ENCODE measurements around the gene SUPT4H1. TPM values are rescaled to one million over a fixed set of nuclear protein-coding genes. Genes with fewer than 3 reads are reported as not detected.
"Not testable (repeated sequence)": the region's sequence is repeated elsewhere in the genome, so short reads cannot be mapped to it uniquely, and the experiment has no call there.

The SUPT4H1 gene
- total RNA-seq, 1 experiment from 2014 or later = 100.0 TPM

GRCh38 chr17:58344047-58344790 is 7.8 kb downstream of the SUPT4H1 start:
- intact Hi-C loops (cut with micrococcal nuclease) = no loop called here
- Histone ChIP-seq H4K20me1 (ENCODE audit: low read length) (no peaks in the 10 kb centered on the region), H3F3A (ENCODE audit: low read length, unreplicated experiment) (no peaks in the 10 kb centered on the region), H3K4me3 (ENCODE audit: low read length) (no peak overlapping the region), H3K36me3 (ENCODE audit: low read depth, low read length) (peaks cover 52% of the 10 kb centered on the region), H3K9me2 (replicated peaks; ENCODE audit: low read length) (no peaks in the 10 kb centered on the region), H3K79me2 (ENCODE audit: low read length) (no peaks in the 10 kb centered on the region), H3K27ac (ENCODE audit: low read length) (no peak overlapping the region), H3K9me3 (ENCODE audit: low read length) (no peaks in the 10 kb centered on the region), H3K4me2 (ENCODE audit: low read length) (no peak overlapping the region), H2AFZ (ENCODE audit: low read length) (no peak overlapping the region), H3K27me3 (ENCODE audit: low read length) (no peaks in the 10 kb centered on the region), H3K4me1 (ENCODE audit: insufficient read depth, low read length) (no peaks in the 10 kb centered on the region), H3K9ac (ENCODE audit: low read length) (no peak overlapping the region)
- ChIA-PET POLR2A (ENCODE audit: unreplicated experiment) (interaction anchor here (0.6 kb wide), 1 partner anchor 71 kb away, joined by 5 read pairs; no protein-coding TSS in a partner anchor), CTCF (interaction anchor here (0.9 to 1.2 kb wide), 2 partner anchors 73 kb away, joined by 3 to 4 read pairs; partner anchors contain the start of gene RNF43)
- TF ChIP-seq EZH2phosphoT487 (IDR thresholded peaks at IDR 0.05; ENCODE audit: borderline replicate concordance, low read length) = no peak
- no peak for TF ChIP-seq EZH2 (IDR thresholded peaks at IDR 0.05; ENCODE audit: low read length, unreplicated experiment)
- TF ChIP-seq CTCF (conservative IDR thresholded peaks at IDR 0.05; ENCODE audit: low read depth, low read length) = no peak
- ATAC-seq (peak; percentile 23), DNase-seq (no peak)
- no TSS peak for BruUV-seq (replicated peaks)

GRCh38 chr17:58343131-58343530 is 8.9 kb downstream of the SUPT4H1 start:
- no peak overlapping the region for H3K4me2 ChIP-seq (ENCODE audit: low read length)
- H3K27me3 ChIP-seq (ENCODE audit: low read length) = no peaks in the 10 kb centered on the region
- TF ChIP-seq CTCF (conservative IDR thresholded peaks at IDR 0.05; ENCODE audit: low read depth, low read length) (no peak), EZH2 (IDR thresholded peaks at IDR 0.05; ENCODE audit: low read length, unreplicated experiment) (no peak), EZH2phosphoT487 (IDR thresholded peaks at IDR 0.05; ENCODE audit: borderline replicate concordance, low read length) (no peak)
- DNase-seq = no peak
- H3K9me3 ChIP-seq (ENCODE audit: low read length) = no peaks in the 10 kb centered on the region
- H3K4me3 ChIP-seq (ENCODE audit: low read length) = no peak overlapping the region
- ChIA-PET POLR2A (ENCODE audit: unreplicated experiment) (interaction anchor here (0.6 kb wide), 1 partner anchor 9 kb away, joined by 3 read pairs; the partner anchor contains the start of gene SUPT4H1), CTCF (interaction anchor here (0.9 kb wide), 1 partner anchor 74 kb away, joined by 3 read pairs; the partner anchor contains the start of gene RNF43)
- ATAC-seq = no peak
- no peaks in the 10 kb centered on the region for H3K9me2 ChIP-seq (replicated peaks; ENCODE audit: low read length)
- intact Hi-C loops (cut with micrococcal nuclease) = no loop called here
- H3K79me2 ChIP-seq (ENCODE audit: low read length) = no peaks in the 10 kb centered on the region
- no peaks in the 10 kb centered on the region for H3K4me1 ChIP-seq (ENCODE audit: insufficient read depth, low read length)
- H3K36me3 ChIP-seq (ENCODE audit: low read depth, low read length) = peaks cover 42% of the 10 kb centered on the region
- no peak overlapping the region for H2AFZ ChIP-seq (ENCODE audit: low read length)
- no peak overlapping the region for H3K9ac ChIP-seq (ENCODE audit: low read length)
- H4K20me1 ChIP-seq (ENCODE audit: low read length) = no peaks in the 10 kb centered on the region
- no TSS peak for BruUV-seq (replicated peaks)
- no peak overlapping the region for H3K27ac ChIP-seq (ENCODE audit: low read length)
- H3F3A ChIP-seq (ENCODE audit: low read length, unreplicated experiment) = no peaks in the 10 kb centered on the region

GRCh38 chr17:58341861-58342475 is 10.0 kb downstream of the SUPT4H1 start:
- no peaks in the 10 kb centered on the region for H3K27me3 ChIP-seq (ENCODE audit: low read length)
- H3K79me2 ChIP-seq (ENCODE audit: low read length) = no peaks in the 10 kb centered on the region
- H4K20me1 ChIP-seq (ENCODE audit: low read length) = no peaks in the 10 kb centered on the region
- BruUV-seq (replicated peaks) = no TSS peak
- H3K4me2 ChIP-seq (ENCODE audit: low read length) = no peak overlapping the region
- H3K4me3 ChIP-seq (ENCODE audit: low read length) = no peak overlapping the region
- H3K36me3 ChIP-seq (ENCODE audit: low read depth, low read length) = peaks cover 30% of the 10 kb centered on the region
- H3K9ac ChIP-seq (ENCODE audit: low read length) = no peak overlapping the region
- H3K4me1 ChIP-seq (ENCODE audit: insufficient read depth, low read length) = no peaks in the 10 kb centered on the region
- ChIA-PET CTCF (no interaction called here), POLR2A (ENCODE audit: unreplicated experiment) (no interaction called here)
- no peaks in the 10 kb centered on the region for H3F3A ChIP-seq (ENCODE audit: low read length, unreplicated experiment)
- H3K9me2 ChIP-seq (replicated peaks; ENCODE audit: low read length) = no peaks in the 10 kb centered on the region
- TF ChIP-seq EZH2 (IDR thresholded peaks at IDR 0.05; ENCODE audit: low read length, unreplicated experiment) = no peak
- TF ChIP-seq CTCF (conservative IDR thresholded peaks at IDR 0.05; ENCODE audit: low read depth, low read length) = no peak
- no peak for TF ChIP-seq EZH2phosphoT487 (IDR thresholded peaks at IDR 0.05; ENCODE audit: borderline replicate concordance, low read length)
- DNase-seq (no peak), ATAC-seq (no peak)
- H2AFZ ChIP-seq (ENCODE audit: low read length) = no peak overlapping the region
- intact Hi-C loops (cut with micrococcal nuclease) = no loop called here
- H3K27ac ChIP-seq (ENCODE audit: low read length) = no peak overlapping the region
- H3K9me3 ChIP-seq (ENCODE audit: low read length) = no peaks in the 10 kb centered on the region

GRCh38 chr17:58341136-58341860 is 10.7 kb downstream of the SUPT4H1 start:
- H3K9me3 ChIP-seq (ENCODE audit: low read length); BruUV-seq (replicated peaks); DNase-seq; H3F3A ChIP-seq (ENCODE audit: low read length, unreplicated experiment); intact Hi-C loops (cut with micrococcal nuclease); H2AFZ ChIP-seq (ENCODE audit: low read length); H3K4me2 ChIP-seq (ENCODE audit: low read length); H4K20me1 ChIP-seq (ENCODE audit: low read length); H3K4me1 ChIP-seq (ENCODE audit: insufficient read depth, low read length); H3K27me3 ChIP-seq (ENCODE audit: low read length); CTCF ChIA-PET; H3K4me3 ChIP-seq (ENCODE audit: low read length); H3K79me2 ChIP-seq (ENCODE audit: low read length); H3K9ac ChIP-seq (ENCODE audit: low read length); H3K27ac ChIP-seq (ENCODE audit: low read length); ATAC-seq; POLR2A ChIA-PET (ENCODE audit: unreplicated experiment); H3K9me2 ChIP-seq (replicated peaks; ENCODE audit: low read length): not testable (repeated sequence)
- peaks cover 24% of the 10 kb centered on the region for H3K36me3 ChIP-seq (ENCODE audit: low read depth, low read length)

Measured in PC-3 (cell line).